Measurements from ENCODE around the gene TMOD1. TPM values are rescaled to one million over a fixed set of nuclear protein-coding genes. Genes with fewer than 3 reads are reported as not detected.
A peak's percentile ranks its signal among the peaks of the same experiment; 100 is the strongest.

The TMOD1 gene
- total and polyA plus RNA-seq, 9 donors, result 37.1 to 77.2 (median 64.0) TPM

- no peaks in the 10 kb centered on the region for H3K27me3 ChIP-seq
- WGBS, 3 donors, result 1% methylated on average over 24 to 30 of the region's 30 CpGs
- no peaks in the 10 kb centered on the region for H3K9me3 ChIP-seq
- peak overlapping the region; percentile 72 to 80 for H3K27ac ChIP-seq
- no peak for TF ChIP-seq POLR2A (IDR thresholded peaks at IDR 0.05)
- no peak for TF ChIP-seq EP300 (IDR thresholded peaks at IDR 0.05)
- no peak for TF ChIP-seq CTCF (IDR thresholded peaks at IDR 0.05)
- peaks cover 14% of the 10 kb centered on the region for H3K4me1 ChIP-seq (ENCODE audit: insufficient read depth)
- H3K36me3 ChIP-seq, result no peaks in the 10 kb centered on the region
- DNase-seq, result no peak
- H3K4me3 ChIP-seq, result peak overlapping the region; percentile 93
- intact Hi-C loops (cut with DNase I), result loop anchor here (2.0 to 5.0 kb wide), 3 partner anchors 55 to 95 kb away; no protein-coding TSS in a partner anchor
Observed at GRCh38 chr9:97501972-97502221, 431 bp downstream of the TMOD1 start.

- Histone ChIP-seq H3K27me3 (no peaks in the 10 kb centered on the region), H3K27ac (peak overlapping the region; percentile 72 to 80), H3K4me1 (ENCODE audit: insufficient read depth) (peaks cover 14% of the 10 kb centered on the region), H3K4me3 (peak overlapping the region; percentile 93), H3K9me3 (no peaks in the 10 kb centered on the region), H3K36me3 (no peaks in the 10 kb centered on the region)
- WGBS, 3 donors, result 2 to 8% (median 4%) methylated on average over 49 of the region's 49 CpGs
- intact Hi-C loops (cut with DNase I), result loop anchor here (2.0 to 5.0 kb wide), 3 partner anchors 54 to 95 kb away; no protein-coding TSS in a partner anchor
- DNase-seq, result peak in 4 of 5 donors; percentile 38 to 61 (median 57)
- TF ChIP-seq POLR2A (IDR thresholded peaks at IDR 0.05), result no peak
- TF ChIP-seq CTCF (IDR thresholded peaks at IDR 0.05), result no peak
- no peak for TF ChIP-seq EP300 (IDR thresholded peaks at IDR 0.05)
Observed at GRCh38 chr9:97502222-97502983, 937 bp downstream of the TMOD1 start.

- 50 to 55% (median 52%) methylated on average over 17 of the region's 17 CpGs for WGBS, 3 donors
- H3K4me1 ChIP-seq (ENCODE audit: insufficient read depth), result peaks cover 14% of the 10 kb centered on the region
- H3K27ac ChIP-seq, result peak overlapping the region; percentile 72 to 80
- H3K9me3 ChIP-seq, result no peaks in the 10 kb centered on the region
- no peaks in the 10 kb centered on the region for H3K27me3 ChIP-seq
- peak in 1 of 5 donors; percentile 21 for DNase-seq
- peak overlapping the region; percentile 93 for H3K4me3 ChIP-seq
- no peaks in the 10 kb centered on the region for H3K36me3 ChIP-seq
- TF ChIP-seq EP300 (IDR thresholded peaks at IDR 0.05) (no peak), POLR2A (IDR thresholded peaks at IDR 0.05) (no peak), CTCF (IDR thresholded peaks at IDR 0.05) (no peak)
- intact Hi-C loops (cut with DNase I), result loop anchor here (2.0 to 5.0 kb wide), 3 partner anchors 54 to 94 kb away; no protein-coding TSS in a partner anchor
Observed at GRCh38 chr9:97502984-97503861, 1.8 kb downstream of the TMOD1 start.

GRCh38 chr9:97503862-97504210 lies 2.4 kb downstream of the TMOD1 start:
- TF ChIP-seq CTCF (IDR thresholded peaks at IDR 0.05) (no peak), EP300 (IDR thresholded peaks at IDR 0.05) (no peak), POLR2A (IDR thresholded peaks at IDR 0.05) (no peak)
- WGBS, 3 donors, result 76 to 94% (median 81%) methylated on average over 1 of the region's 1 CpG
- peaks cover 14% of the 10 kb centered on the region for H3K4me1 ChIP-seq (ENCODE audit: insufficient read depth)
- no peaks in the 10 kb centered on the region for H3K36me3 ChIP-seq
- H3K27ac ChIP-seq, result peak overlapping the region; percentile 72 to 80
- H3K4me3 ChIP-seq, result peak overlapping the region; percentile 93
- no peaks in the 10 kb centered on the region for H3K9me3 ChIP-seq
- intact Hi-C loops (cut with DNase I), result loop anchor here (2.0 to 5.0 kb wide), 3 partner anchors 53 to 93 kb away; no protein-coding TSS in a partner anchor
- no peak for DNase-seq
- H3K27me3 ChIP-seq, result no peaks in the 10 kb centered on the region
